WI38 (cell line): ENCODE measurements around the gene OR11A1.

Source experiments
- H3K4me3 ChIP-seq: 2 replicates; pipeline ENCODE4 v1.5.1; 2011; ENCODE audit warnings: low read depth, mild to moderate bottlenecking, control low read depth, low read length
- CTCF ChIP-seq: IDR thresholded peaks from 2 replicates; pipeline ENCODE4 v1.5.1; 2012; ENCODE audit warnings: low read depth, mild to moderate bottlenecking, control low read depth, low read length

The OR11A1 gene

GRCh38 chr6:29414588-29414987 lies 42.3 kb downstream of the OR11A1 start, which contains the start of gene OR12D1:
Gene OR12D1 (plus strand): TSS chr6:29414928.
- no peak within 1 kb of the TSS for H3K4me3 ChIP-seq
- TF ChIP-seq CTCF = no peak

GRCh38 chr6:29403801-29404200 lies 53.1 kb downstream of the OR11A1 start:
- TF ChIP-seq CTCF = no peak
- no peak overlapping the region for H3K4me3 ChIP-seq

GRCh38 chr6:29399525-29399924 lies 57.3 kb downstream of the OR11A1 start:
- no peak overlapping the region for H3K4me3 ChIP-seq
- no peak for TF ChIP-seq CTCF

GRCh38 chr6:29395331-29395730 lies 61.5 kb downstream of the OR11A1 start, which contains the start of gene OR12D2:
Gene OR12D2 (plus strand): TSS chr6:29395631. CDS start chr6:29396700, 1,069 bp downstream.
- TF ChIP-seq CTCF = no peak
- H3K4me3 ChIP-seq = no peak within 1 kb of the TSS

- no peak for TF ChIP-seq CTCF
- H3K4me3 ChIP-seq = no peak overlapping the region
These were observed 68.3 kb downstream of the OR11A1 start for GRCh38 chr6:29388533-29388932.

GRCh38 chr6:29376003-29376402 lies 80.9 kb downstream of the OR11A1 start:
- no peak for TF ChIP-seq CTCF
- H3K4me3 ChIP-seq = no peak overlapping the region
